Tibial nerve (tissue), 4 donors: ENCODE results near the gene POLR2F. TPM values are rescaled to one million over a fixed set of nuclear protein-coding genes. Genes with fewer than 3 reads are reported as not detected.

Experiments
- DNase-seq, 2 donors: peaks; one replicate each; pipeline ENCODE4 v3.0.0-alpha.2; 2019; ENCODE audit warnings: low spot score in 2 of 2
- H3K27ac ChIP-seq, 4 donors: fragments of 200-600 bp; sonication (generic) in 3 of 4; one replicate each; pipeline ENCODE4 v1.5.1; 2017 to 2019; ENCODE audit warnings: mild to moderate bottlenecking in 1 of 4
- H3K27me3 ChIP-seq, 2 donors: fragments of 200-600 bp; sonication (generic) in 1 of 2; one replicate each; pipeline versions ENCODE4 v1.5.1 to v1.6.0; 2017 to 2019
- H3K36me3 ChIP-seq, 3 donors: fragments of 200-600 bp; sonication (generic); one replicate each; pipeline ENCODE4 v1.5.1; 2018 to 2019
- H3K4me1 ChIP-seq, 4 donors: fragments of 200-600 bp; sonication (generic) in 3 of 4; one replicate each; pipeline ENCODE4 v1.5.1; 2017 to 2019
- H3K4me3 ChIP-seq, 4 donors: fragments of 200-600 bp; sonication (generic) in 3 of 4; one replicate each; pipeline ENCODE4 v1.5.1; 2017 to 2019; ENCODE audit warnings: mild to moderate bottlenecking in 1 of 4, moderate library complexity in 1 of 4
- H3K9me3 ChIP-seq, 4 donors: fragments of 200-600 bp; sonication (generic) in 3 of 4; one replicate each; pipeline ENCODE4 v1.5.1; 2017 to 2019
- CTCF ChIP-seq, 5 experiments: fragments of 200-600 bp in 3 of 5; fragments of 450-650 bp in 2 of 5; sonication (generic) in 3 of 5; IDR thresholded peaks; one replicate each; pipeline ENCODE4 v1.5.1; 2016 to 2019; ENCODE audit warnings: antibody characterized with exemption in 5 of 5, mild to moderate bottlenecking in 3 of 5, moderate library complexity in 2 of 5
- EP300 ChIP-seq, 2 donors: sonication (generic); formaldehyde crosslinking; IDR thresholded peaks; one replicate each; pipeline ENCODE4 v1.6.1; 2017; ENCODE audit warnings: antibody characterized with exemption in 2 of 2, mild to moderate bottlenecking in 1 of 2
- POLR2A ChIP-seq, 2 donors: fragments of 450-650 bp; IDR thresholded peaks; one replicate each; pipeline ENCODE4 v1.6.1; 2017; ENCODE audit warnings: antibody characterized with exemption in 2 of 2, mild to moderate bottlenecking in 2 of 2, moderate library complexity in 2 of 2
- WGBS, 2 donors: methylation state at CpG; one replicate each; pipeline ENCODE4 v1.1.5; 2018; 5-methylcytosine and 5-hydroxymethylcytosine counted together
- total RNA-seq, 4 donors: library from RNA; depleted of rRNA; stranded (reverse); fragments of >200 nt; gene quantifications; one replicate each; pipeline ENCODE4 v1.1.0, GENCODE V29; 2016

POLR2F gene
- total RNA-seq, 4 donors from 2014 or later = 54.7 to 181 (median 120) TPM

GRCh38 chr22:37926358-37926757 is 27.1 kb upstream of the POLR2F start:
- 95 to 98% methylated on average over 7 of the region's 7 CpGs for WGBS, 2 donors

GRCh38 chr22:37926771-37927636 is 26.5 kb upstream of the POLR2F start:
- Histone ChIP-seq H3K36me3 (peaks cover 0 to 93% (median 9%) of the 10 kb centered on the region in 3 donors), H3K4me3 (no peak overlapping the region), H3K27ac (no peak overlapping the region), H3K4me1 (peaks cover 0 to 9% (median 0%) of the 10 kb centered on the region in 4 donors), H3K9me3 (no peaks in the 10 kb centered on the region), H3K27me3 (no peaks in the 10 kb centered on the region)
- no peak for TF ChIP-seq POLR2A (IDR thresholded peaks at IDR 0.05)
- no peak for TF ChIP-seq CTCF (IDR thresholded peaks at IDR 0.05)
- TF ChIP-seq EP300 (IDR thresholded peaks at IDR 0.05) = no peak
- WGBS, 2 donors = 92 to 94% methylated on average over 24 to 29 of the region's 32 CpGs
- no peak for DNase-seq

More at GRCh38 chr22:37926358-37926757, 27.1 kb upstream of the POLR2F start:
- DNase-seq = no peak
- Histone ChIP-seq H3K4me1 (peaks cover 0 to 9% (median 0%) of the 10 kb centered on the region in 4 donors), H3K4me3 (no peak overlapping the region), H3K27ac (no peak overlapping the region), H3K9me3 (no peaks in the 10 kb centered on the region), H3K36me3 (peaks cover 0 to 93% (median 9%) of the 10 kb centered on the region in 3 donors), H3K27me3 (no peaks in the 10 kb centered on the region)
- TF ChIP-seq POLR2A (IDR thresholded peaks at IDR 0.05) (no peak), EP300 (IDR thresholded peaks at IDR 0.05) (no peak), CTCF (IDR thresholded peaks at IDR 0.05) (no peak)

GRCh38 chr22:37927637-37927936 is 25.9 kb upstream of the POLR2F start:
- Histone ChIP-seq H3K4me3 (no peak overlapping the region), H3K27me3 (no peaks in the 10 kb centered on the region), H3K27ac (no peak overlapping the region), H3K9me3 (no peaks in the 10 kb centered on the region), H3K36me3 (peaks cover 0 to 95% (median 9%) of the 10 kb centered on the region in 3 donors), H3K4me1 (peaks cover 0 to 9% (median 0%) of the 10 kb centered on the region in 4 donors)
- 93 to 100% methylated on average over 1 to 5 of the region's 5 CpGs for WGBS, 2 donors
- no peak for DNase-seq
- TF ChIP-seq CTCF (IDR thresholded peaks at IDR 0.05) (no peak), EP300 (IDR thresholded peaks at IDR 0.05) (no peak)

GRCh38 chr22:37929390-37929789 is 24.1 kb upstream of the POLR2F start:
- Histone ChIP-seq H3K36me3 (peaks cover 0 to 89% (median 9%) of the 10 kb centered on the region in 3 donors), H3K27ac (no peak overlapping the region), H3K4me1 (peaks cover 0 to 24% (median 10%) of the 10 kb centered on the region in 4 donors)

More at GRCh38 chr22:37929390-37929789, 24.1 kb upstream of the POLR2F start:
- WGBS, 2 donors = 80 to 100% methylated on average over 3 of the region's 5 CpGs
- Histone ChIP-seq H3K4me3 (no peak overlapping the region), H3K27me3 (no peaks in the 10 kb centered on the region), H3K9me3 (no peaks in the 10 kb centered on the region)
- TF ChIP-seq CTCF (IDR thresholded peaks at IDR 0.05) (no peak), EP300 (IDR thresholded peaks at IDR 0.05) (no peak), POLR2A (IDR thresholded peaks at IDR 0.05) (no peak)
- DNase-seq = no peak
